ENCODE data around the gene PSME1.

The PSME1 gene
- total RNA-seq = 184 to 255 reads per million in 2 donors

DNA sequence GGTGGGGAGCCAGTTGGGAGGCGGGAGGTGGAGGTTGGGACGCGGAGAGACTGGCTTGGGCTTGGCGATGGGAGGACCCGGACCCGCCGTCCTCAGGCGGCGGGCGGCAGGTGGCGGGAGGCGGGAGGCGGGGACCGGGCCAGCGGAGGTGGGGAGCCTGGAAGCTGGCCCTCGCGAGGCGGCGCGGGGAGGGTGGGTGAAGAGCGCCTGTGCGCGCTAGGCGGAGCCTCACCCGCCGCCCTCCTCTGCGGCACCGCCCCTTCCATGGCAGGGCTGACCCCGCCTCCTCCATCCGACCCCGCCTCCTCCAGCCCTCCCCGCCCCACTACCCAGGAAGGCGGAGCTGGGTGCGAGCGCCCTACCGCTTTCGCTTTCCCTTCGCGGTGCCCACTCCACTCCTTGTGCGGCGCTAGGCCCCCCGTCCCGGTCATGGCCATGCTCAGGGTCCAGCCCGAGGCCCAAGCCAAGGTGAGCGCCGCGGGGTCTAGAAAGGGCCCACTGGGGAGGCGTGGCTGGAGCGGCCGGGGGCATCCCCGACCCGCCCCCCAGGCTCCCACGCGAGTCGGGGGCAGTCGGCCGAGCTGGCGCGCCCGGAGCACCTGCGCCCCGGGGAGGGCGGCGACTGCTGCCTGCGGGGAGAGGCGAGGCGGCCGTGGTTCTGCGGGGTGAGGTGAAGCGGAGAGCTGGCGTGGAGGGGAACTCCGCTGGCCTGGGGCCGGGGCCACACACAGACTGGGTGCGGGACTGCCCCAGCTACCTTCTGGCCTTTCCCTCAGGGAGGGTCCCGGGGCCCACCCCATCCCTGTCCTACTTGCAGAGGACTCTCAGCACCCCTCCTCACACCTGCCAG is at the start of gene PSME1:
Gene PSME1, plus strand, starts transcription at position 361 of the 850 bp plus-strand sequence. Its CDS starts 69 bp downstream, at position 430.
- peak; percentile 89 for DNase-seq

DNA sequence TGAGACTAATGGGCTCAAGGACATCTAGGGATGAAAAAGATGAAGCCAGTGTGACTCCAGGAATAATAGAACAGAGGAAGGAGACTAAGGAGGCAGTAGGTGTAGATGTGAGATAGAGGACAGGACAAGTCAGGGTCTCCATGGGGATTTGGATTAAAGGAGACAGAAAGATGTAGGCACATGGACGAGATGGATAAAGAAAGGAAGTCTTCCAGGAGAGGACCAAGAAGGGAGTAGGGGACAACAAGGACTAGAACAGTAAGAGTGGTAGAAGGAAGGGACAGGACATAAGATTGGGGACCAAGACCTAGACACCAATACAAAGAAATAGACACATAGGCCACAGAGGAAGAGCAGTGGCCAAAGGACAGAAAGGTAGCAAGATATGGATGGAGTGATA is 49.0 kb upstream of the PSME1 start:
- DNase-seq = no peak

DNA sequence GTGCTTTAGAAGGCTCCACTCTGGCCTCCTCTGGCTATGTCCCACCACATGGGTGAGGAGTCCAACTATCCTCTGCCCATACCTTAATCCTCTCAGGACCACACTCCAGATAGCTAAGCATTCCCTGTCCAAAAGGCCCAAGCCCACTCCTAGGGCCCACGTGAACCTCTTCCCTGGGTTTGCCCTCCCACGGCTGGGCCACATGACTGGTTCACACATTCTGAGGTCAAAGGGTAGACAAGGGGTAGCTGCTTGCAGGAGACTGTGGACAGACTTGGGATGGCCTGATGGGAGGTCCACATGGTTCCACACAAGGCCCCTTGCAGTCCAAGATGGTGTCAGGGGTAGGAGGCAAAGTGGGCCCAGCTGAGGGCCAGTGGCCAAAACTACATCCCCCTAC is 47.9 kb upstream of the PSME1 start:
- DNase-seq = no peak

DNA sequence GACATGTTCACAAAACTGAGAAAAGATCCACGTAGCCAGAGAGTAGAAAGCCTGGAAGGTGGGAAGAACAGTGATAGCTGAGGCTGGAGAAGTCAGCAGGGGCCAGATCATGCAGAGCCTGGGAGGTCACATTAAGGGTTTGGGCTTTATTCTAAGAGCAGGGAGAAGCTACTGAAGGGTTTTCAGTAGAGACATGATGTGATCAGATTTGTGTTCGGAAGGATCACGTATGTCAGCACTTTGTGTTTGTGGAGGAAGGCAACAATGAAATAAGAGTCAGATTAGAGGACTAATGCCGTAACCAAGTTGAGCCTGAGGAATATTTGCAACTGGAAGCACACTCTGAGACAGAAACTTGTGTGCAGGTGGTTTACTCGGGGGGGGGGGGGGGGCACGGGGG is 46.1 kb upstream of the PSME1 start:
- DNase-seq = no peak

DNA sequence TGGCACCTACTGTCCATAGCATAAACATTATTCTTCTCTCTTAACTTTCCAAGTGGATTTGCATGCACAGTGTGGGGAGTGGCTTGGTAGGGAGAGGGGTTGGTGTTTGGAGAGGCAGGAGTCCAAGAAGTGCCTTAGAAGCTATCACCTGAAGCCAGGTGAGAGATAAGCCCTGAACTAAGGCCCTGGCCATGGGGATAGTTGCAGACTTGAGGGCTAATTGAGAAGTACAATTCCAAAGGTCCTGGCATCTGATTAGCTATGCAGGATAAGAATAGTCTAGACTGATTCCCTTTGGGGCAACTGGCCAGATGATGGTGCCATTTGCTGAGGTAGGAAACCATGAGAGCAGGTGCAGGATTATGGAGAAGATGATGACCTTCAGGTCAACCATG is 43.9 kb upstream of the PSME1 start:
- no peak for DNase-seq

DNA sequence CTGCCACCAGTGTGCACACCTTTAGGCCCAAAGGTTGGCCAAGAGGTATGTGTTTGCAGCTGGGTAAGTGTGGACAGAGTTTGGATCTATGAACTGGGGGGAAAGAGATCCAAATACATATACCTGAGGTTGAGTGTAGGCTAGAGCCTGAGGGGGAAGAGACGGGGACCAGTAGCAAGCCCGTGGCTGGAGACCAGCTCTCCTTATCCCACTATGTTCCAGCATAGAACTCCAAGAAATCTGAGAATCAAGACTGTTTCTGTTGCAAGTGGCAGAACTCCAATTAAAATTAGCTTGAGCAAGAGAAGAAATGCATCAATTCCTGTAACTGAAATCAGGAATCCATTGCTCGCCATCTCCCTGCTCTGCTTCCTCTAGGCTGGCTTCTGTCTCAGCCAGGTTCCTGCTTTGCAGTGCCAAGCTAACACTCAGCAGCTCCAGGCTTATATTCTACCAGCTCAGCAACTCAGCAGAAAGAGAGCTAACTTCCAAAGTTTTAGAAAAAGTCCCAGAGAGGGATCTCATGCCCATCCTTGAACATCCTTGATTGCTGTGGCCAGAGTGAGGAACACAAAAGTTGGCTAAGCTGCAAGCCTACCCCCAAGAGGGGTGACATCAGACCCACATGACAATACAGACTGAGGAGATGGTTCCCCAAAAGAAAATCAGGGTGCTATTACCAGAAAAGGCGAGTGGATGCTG is 43.3 kb upstream of the PSME1 start:
- no peak for DNase-seq

DNA sequence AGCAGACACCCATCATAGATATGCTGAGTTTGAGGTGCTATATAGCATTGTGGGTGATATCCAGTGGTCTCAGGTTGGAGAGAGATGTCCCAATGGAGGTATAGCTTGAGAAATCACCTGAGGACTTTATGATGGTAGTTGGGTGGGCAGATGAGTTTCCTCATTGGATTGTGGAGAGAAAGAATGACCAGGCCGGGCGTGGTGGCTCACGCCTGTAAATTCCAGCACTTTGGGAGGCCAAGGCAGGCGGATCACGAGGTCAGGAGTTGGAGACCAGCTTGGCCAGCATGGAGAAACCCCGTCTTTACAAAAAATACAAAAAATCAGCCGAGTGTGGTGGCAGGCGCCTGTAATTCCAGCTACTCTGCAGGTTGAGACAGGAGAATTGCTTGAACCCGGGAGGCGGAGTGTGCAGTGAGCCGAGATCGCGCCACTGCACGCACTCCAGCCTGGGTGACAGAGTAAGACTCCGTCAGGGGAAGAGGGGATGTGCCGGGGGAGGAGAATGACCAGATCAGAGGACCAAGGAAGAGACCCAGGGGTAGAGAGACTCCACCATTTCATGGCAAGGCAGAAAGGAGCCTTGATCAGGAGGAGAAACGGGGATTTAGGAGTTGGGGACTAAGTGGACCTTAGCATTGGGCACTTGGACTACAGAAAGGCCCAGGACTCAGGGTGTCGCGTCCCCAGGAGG is 42.6 kb upstream of the PSME1 start:
- no peak for DNase-seq

DNA sequence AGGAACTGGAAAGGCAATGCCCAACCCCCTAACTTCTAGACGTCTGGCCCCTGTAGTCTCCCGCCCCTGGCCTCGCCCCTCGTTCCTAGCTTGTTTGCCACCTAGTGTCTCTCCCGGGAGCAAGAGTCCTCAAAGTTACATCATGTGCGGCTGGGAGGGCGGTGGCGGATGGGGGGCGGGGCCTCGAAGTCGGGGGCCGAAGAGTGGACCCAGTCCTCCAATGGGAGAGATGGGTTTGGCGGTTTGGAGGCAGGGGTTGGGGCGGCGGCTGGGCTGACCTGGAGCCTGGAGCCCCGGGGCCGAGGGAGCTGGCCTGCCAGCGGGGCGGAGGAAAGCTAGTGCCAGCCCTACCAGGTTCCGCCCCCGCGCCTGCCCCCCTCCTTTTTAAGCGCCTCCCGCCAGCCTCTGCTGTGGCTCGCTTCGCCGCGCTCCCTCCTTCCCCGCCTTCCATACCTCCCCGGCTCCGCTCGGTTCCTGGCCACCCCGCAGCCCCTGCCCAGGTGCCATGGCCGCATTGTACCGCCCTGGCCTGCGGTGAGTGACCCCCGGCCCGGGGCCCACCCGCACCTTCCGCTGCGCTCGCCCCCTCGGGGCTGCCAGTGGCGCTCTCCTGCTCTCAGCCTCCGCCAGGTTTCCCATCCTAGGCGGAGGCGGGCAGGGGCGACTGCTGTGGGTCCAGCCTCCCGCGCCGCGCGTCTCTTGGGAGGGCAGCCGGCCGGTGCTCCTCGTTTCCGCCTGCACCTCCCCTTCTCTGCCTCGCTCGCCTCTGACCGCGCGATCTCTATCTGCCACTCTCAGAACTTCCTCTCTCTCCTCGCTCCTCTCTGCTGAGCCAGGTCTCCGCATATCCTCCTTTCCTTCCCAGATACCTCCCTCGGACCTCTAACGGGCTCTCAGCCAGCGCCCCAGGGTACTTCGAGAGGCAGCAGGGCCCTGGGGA is 41.8 kb upstream of the PSME1 start, which contains the start of gene PCK2:
Gene PCK2, plus strand, starts transcription at position 411 of the 940 bp plus-strand sequence. Its CDS starts 95 bp downstream, at position 506.
- DNase-seq = peak; percentile 57

DNA sequence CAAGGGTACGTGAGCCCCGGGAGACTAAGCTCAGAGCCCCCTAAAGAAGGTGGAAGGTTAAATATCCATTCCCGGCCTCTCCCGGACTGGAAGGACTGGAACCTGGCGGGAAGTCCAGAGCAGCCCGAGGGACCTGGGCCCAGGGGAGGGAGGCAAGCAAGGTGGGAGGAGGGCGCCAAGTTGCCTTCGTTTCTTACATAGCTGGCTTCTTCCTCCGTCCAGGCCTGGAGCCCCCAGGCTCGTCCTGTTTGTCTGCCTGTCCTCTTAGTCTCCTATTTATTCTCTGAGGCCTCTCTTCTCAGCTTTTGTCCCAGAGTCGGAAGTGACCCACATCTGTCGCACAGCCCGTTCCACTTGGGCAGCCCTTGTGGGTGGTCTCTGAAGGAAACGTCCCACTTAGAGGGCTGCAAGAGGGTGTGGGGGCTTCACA is 41.1 kb upstream of the PSME1 start:
- DNase-seq = no peak

DNA sequence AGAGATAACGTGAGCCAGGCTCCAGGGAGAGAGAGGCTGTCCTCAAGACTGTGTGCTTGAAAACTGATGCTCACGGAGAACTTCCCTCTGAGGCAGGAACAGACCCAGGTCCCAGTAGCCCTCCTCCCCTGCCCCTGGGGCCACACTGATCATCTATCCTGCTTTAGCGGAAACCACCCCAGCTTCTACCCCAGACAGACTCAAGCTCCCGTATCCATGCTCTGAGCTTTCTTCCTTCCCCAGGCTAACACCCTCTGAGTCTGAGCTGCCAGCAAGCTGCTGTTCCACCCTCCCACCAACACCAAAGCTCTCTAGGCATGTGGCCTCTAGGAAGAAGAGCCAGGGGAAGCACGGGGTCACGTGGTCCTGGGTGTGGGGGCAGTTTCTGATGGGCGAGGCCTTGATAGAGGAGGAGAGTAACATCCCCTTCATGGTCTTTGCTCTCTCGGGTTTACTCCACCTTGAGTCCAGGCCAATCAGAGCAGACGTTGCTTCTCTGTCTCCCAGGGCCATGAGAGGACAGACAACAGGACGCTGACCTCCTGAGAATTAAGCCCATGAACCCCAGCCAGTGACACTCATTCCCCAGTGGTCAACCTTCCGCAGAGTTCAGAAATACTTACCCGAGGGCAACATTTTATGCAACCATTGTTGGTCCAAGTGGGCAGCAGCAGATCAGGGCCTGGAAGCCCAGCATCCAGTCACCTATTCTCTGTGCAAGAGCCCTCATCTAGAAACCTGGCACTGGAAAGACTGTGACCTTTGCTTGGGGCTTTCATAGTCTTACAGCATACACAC is 40.5 kb upstream of the PSME1 start:
- no peak for DNase-seq

DNA sequence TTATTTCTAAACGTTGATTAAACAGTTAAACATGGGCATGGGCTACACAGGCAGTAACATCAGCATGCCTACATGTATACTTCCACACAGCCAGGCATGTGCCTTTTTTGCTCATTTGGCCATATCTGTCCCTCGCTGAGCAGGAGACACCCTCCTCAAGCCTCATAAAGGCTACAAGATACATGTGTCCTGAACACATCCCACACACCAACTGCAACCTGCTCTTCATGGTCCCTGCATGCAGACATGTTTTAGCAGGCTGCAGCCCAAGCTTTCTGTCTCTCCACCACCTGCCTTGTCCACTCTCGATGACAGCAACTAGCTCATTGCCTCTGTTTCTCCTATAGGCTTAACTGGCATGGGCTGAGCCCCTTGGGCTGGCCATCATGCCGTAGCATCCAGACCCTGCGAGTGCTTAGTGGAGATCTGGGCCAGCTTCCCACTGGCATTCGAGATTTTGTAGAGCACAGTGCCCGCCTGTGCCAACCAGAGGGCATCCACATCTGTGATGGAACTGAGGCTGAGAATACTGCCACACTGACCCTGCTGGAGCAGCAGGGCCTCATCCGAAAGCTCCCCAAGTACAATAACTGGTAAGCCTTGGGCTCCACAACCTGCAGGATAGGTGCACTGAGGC is 39.3 kb upstream of the PSME1 start:
- DNase-seq = no peak

DNA sequence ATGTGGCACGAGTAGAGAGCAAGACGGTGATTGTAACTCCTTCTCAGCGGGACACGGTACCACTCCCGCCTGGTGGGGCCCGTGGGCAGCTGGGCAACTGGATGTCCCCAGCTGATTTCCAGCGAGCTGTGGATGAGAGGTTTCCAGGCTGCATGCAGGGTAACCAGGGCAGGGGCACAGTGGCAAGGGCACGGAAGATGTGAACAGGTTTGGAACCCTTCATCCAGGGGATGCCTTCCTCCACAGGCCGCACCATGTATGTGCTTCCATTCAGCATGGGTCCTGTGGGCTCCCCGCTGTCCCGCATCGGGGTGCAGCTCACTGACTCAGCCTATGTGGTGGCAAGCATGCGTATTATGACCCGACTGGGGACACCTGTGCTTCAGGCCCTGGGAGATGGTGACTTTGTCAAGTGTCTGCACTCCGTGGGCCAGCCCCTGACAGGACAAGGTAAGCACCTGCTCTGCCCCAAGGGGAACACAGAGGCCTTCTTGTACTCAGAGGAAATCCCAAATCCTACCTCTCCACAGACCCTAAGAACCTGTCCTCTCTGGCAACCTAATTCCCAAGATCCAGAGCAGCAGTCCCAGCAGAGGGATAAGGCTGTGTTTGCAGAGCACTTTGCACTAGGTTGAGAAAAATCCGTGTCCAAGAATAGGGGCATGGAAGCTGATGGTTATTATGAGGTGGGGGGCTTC is 37.6 kb upstream of the PSME1 start:
- no peak for DNase-seq

DNA sequence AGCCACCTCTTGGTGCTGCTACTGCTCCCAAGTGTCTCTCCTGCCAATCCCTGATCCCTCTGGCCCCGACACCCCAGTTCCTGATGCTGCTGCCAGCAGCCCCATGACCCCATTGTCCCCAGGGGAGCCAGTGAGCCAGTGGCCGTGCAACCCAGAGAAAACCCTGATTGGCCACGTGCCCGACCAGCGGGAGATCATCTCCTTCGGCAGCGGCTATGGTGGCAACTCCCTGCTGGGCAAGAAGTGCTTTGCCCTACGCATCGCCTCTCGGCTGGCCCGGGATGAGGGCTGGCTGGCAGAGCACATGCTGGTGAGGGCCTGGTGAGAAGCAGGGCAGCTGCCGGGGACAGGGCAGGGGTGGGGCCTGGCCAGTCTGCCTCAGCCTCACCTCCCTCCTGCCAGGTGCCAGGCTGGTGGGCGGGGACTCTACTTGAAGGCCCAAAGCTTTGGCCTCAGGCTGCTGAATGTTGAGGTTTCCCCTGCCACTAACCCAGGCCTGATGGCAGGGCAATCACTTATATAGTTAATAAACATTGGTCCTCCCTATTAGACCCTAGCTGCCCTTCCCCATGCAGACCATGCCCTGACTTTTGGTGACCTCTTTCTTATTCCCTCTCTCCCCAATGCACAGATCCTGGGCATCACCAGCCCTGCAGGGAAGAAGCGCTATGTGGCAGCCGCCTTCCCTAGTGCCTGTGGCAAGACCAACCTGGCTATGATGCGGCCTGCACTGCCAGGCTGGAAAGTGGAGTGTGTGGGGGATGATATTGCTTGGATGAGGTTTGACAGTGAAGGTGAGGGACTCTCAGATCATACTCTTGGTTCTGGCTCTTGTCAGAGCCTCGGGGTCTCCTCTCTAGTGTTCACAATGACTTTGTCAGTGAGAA is 36.8 kb upstream of the PSME1 start:
- DNase-seq = no peak

DNA sequence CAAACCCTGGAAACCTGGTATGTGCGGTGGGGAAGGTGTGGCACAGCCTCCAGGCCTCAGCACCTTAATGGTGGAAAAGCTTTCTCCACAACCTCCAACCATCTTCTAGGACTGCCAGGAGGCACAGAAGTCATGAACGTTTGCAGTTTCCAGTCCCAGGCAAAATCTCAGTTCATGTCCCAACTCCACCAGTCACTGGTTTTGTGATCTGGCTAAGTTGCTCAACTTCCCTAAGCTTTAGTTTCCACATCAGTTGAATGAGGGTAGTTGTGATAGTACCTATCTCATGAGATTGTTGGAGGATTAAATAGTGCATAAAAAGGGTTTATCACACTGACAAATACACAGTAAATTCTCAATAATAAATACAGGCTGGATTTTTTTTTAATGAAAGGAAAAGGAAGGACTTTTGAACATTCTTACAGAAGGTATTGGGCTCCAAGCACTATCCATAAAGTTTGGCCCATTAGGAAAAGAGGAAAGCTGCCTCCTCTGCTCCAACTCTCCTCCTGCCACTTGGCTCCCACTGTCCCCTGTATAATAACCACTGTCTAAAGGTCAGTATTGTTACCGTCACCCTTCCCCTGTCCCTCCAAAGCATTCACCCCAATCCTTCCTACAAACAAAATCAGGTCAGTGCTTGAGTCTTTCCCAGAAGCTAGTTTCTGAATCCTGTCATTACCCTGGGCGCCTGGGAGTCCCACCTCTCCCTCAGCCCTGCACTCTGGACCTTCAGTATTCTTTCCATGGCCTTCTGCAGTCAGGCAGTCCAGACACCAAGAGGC is 35.6 kb upstream of the PSME1 start:
- DNase-seq = no peak

DNA sequence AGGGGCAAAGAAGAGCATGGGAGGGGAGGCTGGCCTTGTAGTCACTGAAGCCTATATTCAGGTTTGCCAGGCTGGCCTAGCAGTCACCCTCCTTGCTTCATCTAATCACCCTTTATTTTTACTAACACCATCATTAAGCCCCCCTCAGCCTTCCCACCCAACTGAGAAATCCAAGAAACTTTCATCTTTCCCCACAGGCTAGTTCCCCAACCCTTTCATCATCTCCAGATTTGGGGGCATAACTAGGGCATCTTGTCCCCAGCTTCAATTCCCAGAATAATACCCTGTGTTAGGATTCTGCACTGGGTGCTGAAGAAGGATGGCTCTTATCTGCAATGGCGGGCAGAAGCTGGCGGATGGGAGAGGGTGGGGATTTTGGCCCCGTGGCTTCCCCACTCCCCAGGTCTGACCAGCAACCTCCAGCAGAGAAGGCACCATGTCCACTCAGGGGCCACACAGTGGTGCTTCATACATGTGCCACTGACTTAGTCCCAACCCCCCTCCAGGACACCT is 35.0 kb upstream of the PSME1 start:
- no peak for DNase-seq

DNA sequence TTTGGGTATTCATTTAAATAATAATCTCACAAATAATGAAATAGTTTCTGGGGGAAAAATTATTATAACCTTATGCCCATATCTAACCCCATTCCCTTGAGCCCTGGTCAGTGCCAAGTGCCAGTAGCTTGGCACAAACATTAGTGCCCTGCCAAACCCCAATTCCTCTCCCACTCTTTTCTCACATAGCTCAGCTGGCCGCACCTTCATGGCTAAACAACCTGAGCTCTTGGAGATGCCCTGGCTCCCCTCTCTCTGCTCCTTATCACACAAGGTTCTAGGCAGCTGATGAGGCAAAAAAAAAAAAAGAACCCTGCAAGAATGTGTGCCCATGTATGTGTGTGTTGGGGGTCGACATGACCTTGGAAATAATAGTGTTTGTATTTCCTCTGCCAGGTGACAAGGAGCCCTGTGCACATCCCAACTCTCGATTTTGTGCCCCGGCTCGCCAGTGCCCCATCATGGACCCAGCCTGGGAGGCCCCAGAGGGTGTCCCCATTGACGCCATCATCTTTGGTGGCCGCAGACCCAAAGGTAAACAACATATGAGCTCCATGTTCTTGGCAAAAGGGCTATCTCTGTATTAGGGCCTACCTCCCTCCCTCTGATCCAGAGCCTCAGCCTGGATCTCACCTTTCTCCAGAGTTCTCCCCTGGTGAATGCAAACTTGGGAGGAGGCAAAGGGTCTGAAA is 33.5 kb upstream of the PSME1 start:
- no peak for DNase-seq

DNA sequence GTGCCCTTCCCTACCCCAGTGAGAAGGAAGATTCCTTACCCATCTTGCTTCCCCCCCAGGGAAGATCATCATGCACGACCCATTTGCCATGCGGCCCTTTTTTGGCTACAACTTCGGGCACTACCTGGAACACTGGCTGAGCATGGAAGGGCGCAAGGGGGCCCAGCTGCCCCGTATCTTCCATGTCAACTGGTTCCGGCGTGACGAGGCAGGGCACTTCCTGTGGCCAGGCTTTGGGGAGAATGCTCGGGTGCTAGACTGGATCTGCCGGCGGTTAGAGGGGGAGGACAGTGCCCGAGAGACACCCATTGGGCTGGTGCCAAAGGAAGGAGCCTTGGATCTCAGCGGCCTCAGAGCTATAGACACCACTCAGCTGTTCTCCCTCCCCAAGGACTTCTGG is 32.5 kb upstream of the PSME1 start:
- DNase-seq = no peak
